Neural progenitor cell (in vitro differentiated cells): ENCODE data around the gene CEP78.
"Not testable (repeated sequence)": the region's sequence is repeated elsewhere in the genome, so short reads cannot be mapped to it uniquely, and the experiment has no call there.

Experiments used
- EZH2phosphoT487 ChIP-seq: fragments of 200-600 bp; sonication (generic); IDR thresholded peaks from 2 replicates; pipeline ENCODE4 v1.6.1; 2017; ENCODE audit warnings: antibody characterized with exemption
- TF ChIP-seq, protein P1 (sequence below): fragments of 200-600 bp; sonication (generic); IDR thresholded peaks from 2 replicates; pipeline ENCODE4 v1.5.1; 2017; ENCODE audit warnings: antibody characterized with exemption, mild to moderate bottlenecking

DNA sequence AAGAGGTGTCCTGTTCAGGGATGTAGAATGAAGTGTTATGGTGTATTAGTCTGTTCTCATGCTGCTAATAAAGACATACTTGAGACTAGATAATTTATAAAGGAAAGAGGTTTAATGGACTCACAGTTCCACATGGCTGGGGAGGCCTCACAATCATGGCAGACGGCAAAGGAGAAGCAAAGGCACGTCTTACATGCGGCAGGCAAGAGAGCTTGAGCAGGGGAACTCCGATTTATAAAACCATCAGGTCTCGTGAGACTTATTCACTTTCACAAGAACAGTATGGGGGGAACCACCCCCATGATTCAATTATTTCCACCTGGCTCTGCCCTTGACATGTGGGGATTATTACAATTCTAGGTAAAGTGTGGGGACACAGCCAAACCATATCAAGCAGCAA is 3.4 kb upstream of the CEP78 start:
- TF ChIP-seq, protein P1, sequence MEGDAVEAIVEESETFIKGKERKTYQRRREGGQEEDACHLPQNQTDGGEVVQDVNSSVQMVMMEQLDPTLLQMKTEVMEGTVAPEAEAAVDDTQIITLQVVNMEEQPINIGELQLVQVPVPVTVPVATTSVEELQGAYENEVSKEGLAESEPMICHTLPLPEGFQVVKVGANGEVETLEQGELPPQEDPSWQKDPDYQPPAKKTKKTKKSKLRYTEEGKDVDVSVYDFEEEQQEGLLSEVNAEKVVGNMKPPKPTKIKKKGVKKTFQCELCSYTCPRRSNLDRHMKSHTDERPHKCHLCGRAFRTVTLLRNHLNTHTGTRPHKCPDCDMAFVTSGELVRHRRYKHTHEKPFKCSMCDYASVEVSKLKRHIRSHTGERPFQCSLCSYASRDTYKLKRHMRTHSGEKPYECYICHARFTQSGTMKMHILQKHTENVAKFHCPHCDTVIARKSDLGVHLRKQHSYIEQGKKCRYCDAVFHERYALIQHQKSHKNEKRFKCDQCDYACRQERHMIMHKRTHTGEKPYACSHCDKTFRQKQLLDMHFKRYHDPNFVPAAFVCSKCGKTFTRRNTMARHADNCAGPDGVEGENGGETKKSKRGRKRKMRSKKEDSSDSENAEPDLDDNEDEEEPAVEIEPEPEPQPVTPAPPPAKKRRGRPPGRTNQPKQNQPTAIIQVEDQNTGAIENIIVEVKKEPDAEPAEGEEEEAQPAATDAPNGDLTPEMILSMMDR: not testable (repeated sequence)
- not testable (repeated sequence) for TF ChIP-seq EZH2phosphoT487
